ENCODE results near the gene FAM180A.

FAM180A gene

GRCh38 chr7:135748770-135749169 lies at the start of gene FAM180A:
Gene FAM180A (minus strand): TSS chr7:135748813. CDS start chr7:135748580, 233 bp downstream.
- H3K36me3 Mint-ChIP-seq (ENCODE audit: low read depth) = no peaks in the 10 kb centered on the region
- no peaks in the 10 kb centered on the region for H3K9me3 Mint-ChIP-seq
- no peak within 1 kb of the TSS for H3K27ac Mint-ChIP-seq
- no peak within 1 kb of the TSS for H3K4me3 Mint-ChIP-seq
- no peaks in the 10 kb centered on the region for H3K4me1 Mint-ChIP-seq (ENCODE audit: low read depth)
- no peaks in the 10 kb centered on the region for H3K27me3 Mint-ChIP-seq (ENCODE audit: low read depth)

DNA sequence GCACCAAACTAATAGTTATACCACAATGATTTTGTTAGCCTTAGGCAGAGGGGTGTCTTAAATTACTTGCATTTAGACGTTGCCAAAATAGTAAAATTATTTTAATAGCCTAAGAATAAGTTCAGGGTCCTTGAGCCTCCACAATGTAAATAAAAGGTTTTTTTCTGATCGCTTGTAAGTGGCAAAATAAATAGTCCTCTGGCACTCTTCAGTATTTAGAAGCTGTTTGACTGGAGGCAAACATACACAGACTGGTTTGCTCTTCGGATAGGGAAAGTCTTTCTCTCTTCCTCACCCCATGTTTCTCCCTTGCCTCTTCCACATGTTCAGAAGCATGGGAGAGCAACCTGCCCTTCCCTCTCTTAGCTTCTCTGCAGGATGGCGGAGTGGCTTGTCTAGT lies 49.5 kb upstream of the FAM180A start:
- Mint-ChIP-seq H3K27ac (no peak overlapping the region), H3K9me3 (no peaks in the 10 kb centered on the region), H3K27me3 (ENCODE audit: low read depth) (no peaks in the 10 kb centered on the region), H3K36me3 (ENCODE audit: low read depth) (no peaks in the 10 kb centered on the region), H3K4me3 (no peak overlapping the region), H3K4me1 (ENCODE audit: low read depth) (peaks cover 3% of the 10 kb centered on the region)

GRCh38 chr7:135795846-135796570 lies 47.4 kb upstream of the FAM180A start:
- H3K9me3 Mint-ChIP-seq = no peaks in the 10 kb centered on the region
- H3K27ac Mint-ChIP-seq = no peak overlapping the region
- no peaks in the 10 kb centered on the region for H3K27me3 Mint-ChIP-seq (ENCODE audit: low read depth)
- no peak overlapping the region for H3K4me3 Mint-ChIP-seq
- peaks cover under 1% of the 10 kb centered on the region for H3K4me1 Mint-ChIP-seq (ENCODE audit: low read depth)
- no peaks in the 10 kb centered on the region for H3K36me3 Mint-ChIP-seq (ENCODE audit: low read depth)

DNA sequence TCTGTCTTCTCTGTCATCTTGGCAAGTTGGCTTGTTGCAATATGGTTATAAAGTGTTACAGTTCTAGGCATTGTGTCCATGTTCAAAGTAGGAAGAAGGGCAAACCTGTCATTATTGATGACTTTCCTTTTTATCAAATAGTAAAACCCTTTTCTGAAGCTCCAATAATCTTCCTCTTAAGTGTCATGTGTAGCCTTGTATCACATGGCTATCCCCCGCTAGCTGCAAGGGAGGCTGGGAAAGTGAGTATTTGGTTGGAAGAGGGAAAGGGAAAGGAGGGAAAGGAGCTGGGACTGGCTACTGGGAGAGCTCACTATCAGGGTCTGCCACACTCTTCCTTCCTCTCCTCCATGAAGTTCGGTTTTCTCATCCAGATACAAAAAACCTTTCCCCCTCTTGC lies 45.2 kb upstream of the FAM180A start:
- Mint-ChIP-seq H3K27me3 (ENCODE audit: low read depth) (no peaks in the 10 kb centered on the region), H3K4me1 (ENCODE audit: low read depth) (no peaks in the 10 kb centered on the region), H3K27ac (no peak overlapping the region), H3K4me3 (no peak overlapping the region), H3K9me3 (no peaks in the 10 kb centered on the region), H3K36me3 (ENCODE audit: low read depth) (no peaks in the 10 kb centered on the region)

GRCh38 chr7:135792866-135793265 lies 44.3 kb upstream of the FAM180A start:
- H3K9me3 Mint-ChIP-seq = no peaks in the 10 kb centered on the region
- no peak overlapping the region for H3K27ac Mint-ChIP-seq
- H3K36me3 Mint-ChIP-seq (ENCODE audit: low read depth) = no peaks in the 10 kb centered on the region
- H3K27me3 Mint-ChIP-seq (ENCODE audit: low read depth) = peaks cover 8% of the 10 kb centered on the region
- no peaks in the 10 kb centered on the region for H3K4me1 Mint-ChIP-seq (ENCODE audit: low read depth)
- H3K4me3 Mint-ChIP-seq = no peak overlapping the region

DNA sequence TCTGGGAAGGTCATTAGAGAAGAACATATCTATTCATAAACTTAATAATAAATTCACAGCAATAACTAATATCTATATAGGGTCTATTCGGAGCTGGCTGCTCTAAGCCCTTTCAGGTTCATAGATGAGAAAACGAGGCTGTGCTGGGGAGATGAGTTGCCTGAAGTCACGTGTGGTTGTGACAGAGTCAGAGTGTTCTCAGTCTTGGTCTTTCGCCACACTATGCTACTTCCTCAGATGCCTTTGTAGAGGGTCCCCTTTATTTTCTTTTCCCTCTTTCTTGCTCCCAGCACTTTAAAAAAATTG lies 43.7 kb upstream of the FAM180A start:
- Mint-ChIP-seq H3K4me3 (no peak overlapping the region), H3K36me3 (ENCODE audit: low read depth) (no peaks in the 10 kb centered on the region), H3K9me3 (no peaks in the 10 kb centered on the region), H3K27me3 (ENCODE audit: low read depth) (peaks cover 8% of the 10 kb centered on the region), H3K27ac (no peak overlapping the region), H3K4me1 (ENCODE audit: low read depth) (no peaks in the 10 kb centered on the region)

- Mint-ChIP-seq H3K4me1 (ENCODE audit: low read depth) (no peaks in the 10 kb centered on the region), H3K27me3 (ENCODE audit: low read depth) (peaks cover 8% of the 10 kb centered on the region), H3K4me3 (no peak overlapping the region), H3K27ac (no peak overlapping the region), H3K9me3 (no peaks in the 10 kb centered on the region), H3K36me3 (ENCODE audit: low read depth) (no peaks in the 10 kb centered on the region)
These were observed 43.1 kb upstream of the FAM180A start for GRCh38 chr7:135791543-135792362.

DNA sequence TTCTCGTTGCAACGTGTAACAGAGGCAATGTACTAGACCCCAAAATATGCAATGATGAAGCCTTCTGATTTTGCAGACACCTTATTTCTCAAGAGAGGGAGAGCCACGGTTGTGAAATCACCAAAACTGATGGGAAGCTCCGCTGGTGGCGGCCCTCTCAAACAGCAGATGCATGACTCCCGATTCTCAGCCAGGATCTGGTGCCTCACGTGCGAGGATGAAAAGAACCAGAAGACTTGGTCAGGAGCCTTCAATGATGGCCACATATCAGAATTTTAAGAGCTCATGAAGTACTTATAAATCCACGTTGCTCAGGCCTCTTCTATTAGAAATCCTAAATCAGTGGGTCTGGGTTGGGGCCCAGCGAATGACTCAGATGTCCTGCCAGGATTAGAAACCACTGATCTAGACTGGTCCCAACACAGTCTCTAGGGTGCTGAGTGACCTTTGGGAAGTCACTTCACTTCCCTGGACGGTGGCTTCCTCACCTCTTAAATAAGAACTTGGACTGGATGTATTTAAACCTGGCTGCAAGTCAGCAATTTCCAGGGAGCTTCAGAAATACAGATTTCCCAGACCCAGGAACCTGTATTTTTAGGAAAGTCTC lies 41.9 kb upstream of the FAM180A start:
- peaks cover 8% of the 10 kb centered on the region for H3K27me3 Mint-ChIP-seq (ENCODE audit: low read depth)
- no peak overlapping the region for H3K4me3 Mint-ChIP-seq
- H3K36me3 Mint-ChIP-seq (ENCODE audit: low read depth) = no peaks in the 10 kb centered on the region
- H3K27ac Mint-ChIP-seq = no peak overlapping the region
- no peaks in the 10 kb centered on the region for H3K9me3 Mint-ChIP-seq
- no peaks in the 10 kb centered on the region for H3K4me1 Mint-ChIP-seq (ENCODE audit: low read depth)

GRCh38 chr7:135789956-135790355 lies 41.3 kb upstream of the FAM180A start:
- Mint-ChIP-seq H3K27me3 (ENCODE audit: low read depth) (peaks cover 12% of the 10 kb centered on the region), H3K4me1 (ENCODE audit: low read depth) (no peaks in the 10 kb centered on the region), H3K4me3 (no peak overlapping the region), H3K36me3 (ENCODE audit: low read depth) (no peaks in the 10 kb centered on the region), H3K27ac (no peak overlapping the region), H3K9me3 (no peaks in the 10 kb centered on the region)

GRCh38 chr7:135789431-135789830 lies 40.8 kb upstream of the FAM180A start:
- H3K36me3 Mint-ChIP-seq (ENCODE audit: low read depth) = no peaks in the 10 kb centered on the region
- H3K4me3 Mint-ChIP-seq = no peak overlapping the region
- H3K4me1 Mint-ChIP-seq (ENCODE audit: low read depth) = no peaks in the 10 kb centered on the region
- H3K27me3 Mint-ChIP-seq (ENCODE audit: low read depth) = peaks cover 15% of the 10 kb centered on the region
- H3K9me3 Mint-ChIP-seq = no peaks in the 10 kb centered on the region
- no peak overlapping the region for H3K27ac Mint-ChIP-seq

GRCh38 chr7:135786911-135787310 lies 38.3 kb upstream of the FAM180A start:
- Mint-ChIP-seq H3K4me3 (no peak overlapping the region), H3K27me3 (ENCODE audit: low read depth) (peaks cover 23% of the 10 kb centered on the region), H3K36me3 (ENCODE audit: low read depth) (no peaks in the 10 kb centered on the region), H3K9me3 (no peaks in the 10 kb centered on the region), H3K27ac (no peak overlapping the region), H3K4me1 (ENCODE audit: low read depth) (no peaks in the 10 kb centered on the region)

DNA sequence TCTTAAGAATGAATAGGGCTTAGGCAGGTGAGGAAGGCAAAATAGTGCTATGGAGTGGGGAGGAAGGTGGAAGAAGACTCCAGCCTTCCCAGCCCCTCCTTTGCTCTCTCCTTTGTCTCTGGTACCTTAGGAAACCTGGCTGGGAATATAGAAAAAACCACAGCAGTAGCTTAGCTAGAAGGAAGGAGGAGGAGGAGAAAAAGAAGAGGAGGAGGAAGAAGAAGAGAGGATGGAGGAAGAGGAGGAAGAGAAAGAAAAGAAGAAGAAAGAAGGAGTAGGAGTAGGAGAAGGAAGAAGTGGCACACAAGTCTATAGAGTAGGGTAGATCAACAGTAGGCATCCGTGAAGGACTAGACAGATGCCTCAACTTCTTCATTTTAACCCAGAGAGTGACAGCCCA lies 36.5 kb upstream of the FAM180A start:
- H3K4me1 Mint-ChIP-seq (ENCODE audit: low read depth) = no peaks in the 10 kb centered on the region
- H3K4me3 Mint-ChIP-seq = no peak overlapping the region
- H3K36me3 Mint-ChIP-seq (ENCODE audit: low read depth) = no peaks in the 10 kb centered on the region
- H3K9me3 Mint-ChIP-seq = no peaks in the 10 kb centered on the region
- H3K27ac Mint-ChIP-seq = no peak overlapping the region
- peaks cover 23% of the 10 kb centered on the region for H3K27me3 Mint-ChIP-seq (ENCODE audit: low read depth)

DNA sequence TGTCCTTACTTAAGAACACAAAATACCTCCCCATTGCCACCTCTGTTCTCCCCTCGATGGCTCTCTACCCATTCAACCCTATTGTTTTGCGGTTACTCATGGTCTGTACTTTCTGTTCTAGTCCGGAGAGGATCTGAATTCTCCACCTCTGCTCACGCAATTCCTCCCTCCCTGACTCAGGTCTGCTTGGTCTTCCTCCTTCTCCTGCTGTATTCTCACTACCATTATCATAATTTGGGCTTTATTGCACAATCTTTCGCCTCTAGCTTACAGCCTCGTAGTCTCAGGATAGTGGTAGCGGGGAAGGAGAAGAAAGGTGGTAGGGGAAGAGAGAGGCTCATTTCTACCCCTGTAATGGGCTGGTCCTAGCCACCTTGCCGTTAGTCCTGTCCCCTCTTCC lies 35.4 kb upstream of the FAM180A start:
- H3K27ac Mint-ChIP-seq = no peak overlapping the region
- peaks cover 24% of the 10 kb centered on the region for H3K27me3 Mint-ChIP-seq (ENCODE audit: low read depth)
- no peaks in the 10 kb centered on the region for H3K36me3 Mint-ChIP-seq (ENCODE audit: low read depth)

GRCh38 chr7:135782801-135783200 lies 34.2 kb upstream of the FAM180A start:
- Mint-ChIP-seq H3K27me3 (ENCODE audit: low read depth) (peaks cover 27% of the 10 kb centered on the region), H3K4me3 (no peak overlapping the region), H3K9me3 (peaks cover 4% of the 10 kb centered on the region), H3K36me3 (ENCODE audit: low read depth) (no peaks in the 10 kb centered on the region), H3K4me1 (ENCODE audit: low read depth) (no peaks in the 10 kb centered on the region), H3K27ac (no peak overlapping the region)

More for the DNA sequence above, 35.4 kb upstream of the FAM180A start:
- H3K4me3 Mint-ChIP-seq = no peak overlapping the region
- H3K4me1 Mint-ChIP-seq (ENCODE audit: low read depth) = no peaks in the 10 kb centered on the region
- no peaks in the 10 kb centered on the region for H3K9me3 Mint-ChIP-seq

DNA sequence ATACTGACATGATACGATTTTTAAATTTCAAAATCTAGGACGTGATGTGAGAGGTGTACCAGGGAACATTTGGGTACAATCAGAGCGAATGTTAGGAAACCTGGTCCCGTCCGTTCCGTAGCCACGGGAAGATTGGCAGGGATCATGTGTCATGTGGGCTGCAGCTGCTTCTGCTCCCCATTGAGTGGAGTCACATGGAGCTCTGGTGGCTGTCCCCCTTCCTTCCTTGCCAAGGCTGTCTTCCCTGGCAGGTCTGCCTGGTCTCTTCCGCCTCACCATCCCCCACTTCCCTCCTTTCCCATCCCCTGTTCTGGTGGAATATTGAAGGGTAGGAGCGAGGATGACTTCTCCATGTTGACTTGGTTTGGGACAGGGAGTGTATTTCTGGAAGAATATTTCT lies 33.8 kb upstream of the FAM180A start:
- peaks cover 27% of the 10 kb centered on the region for H3K27me3 Mint-ChIP-seq (ENCODE audit: low read depth)
- no peak overlapping the region for H3K27ac Mint-ChIP-seq
- H3K4me3 Mint-ChIP-seq = no peak overlapping the region
- no peaks in the 10 kb centered on the region for H3K36me3 Mint-ChIP-seq (ENCODE audit: low read depth)
- H3K9me3 Mint-ChIP-seq = peaks cover 4% of the 10 kb centered on the region
- no peaks in the 10 kb centered on the region for H3K4me1 Mint-ChIP-seq (ENCODE audit: low read depth)

Measured in T-helper 1 cell treated with Interleukin-12 subunit alpha and Interleukin-12 subunit beta and Interleukin-4 antibody, amounts not matched to agents 30 μg/mL and 1 μg/mL, for 36 hours (primary cell).